ENCODE results near the gene RAMP1. TPM values are rescaled to one million over a fixed set of nuclear protein-coding genes. Genes with fewer than 3 reads are reported as not detected.

RAMP1 gene
- total RNA-seq, 6 donors from 2014 or later = 3.4 to 14.4 (median 9.9) TPM

DNA sequence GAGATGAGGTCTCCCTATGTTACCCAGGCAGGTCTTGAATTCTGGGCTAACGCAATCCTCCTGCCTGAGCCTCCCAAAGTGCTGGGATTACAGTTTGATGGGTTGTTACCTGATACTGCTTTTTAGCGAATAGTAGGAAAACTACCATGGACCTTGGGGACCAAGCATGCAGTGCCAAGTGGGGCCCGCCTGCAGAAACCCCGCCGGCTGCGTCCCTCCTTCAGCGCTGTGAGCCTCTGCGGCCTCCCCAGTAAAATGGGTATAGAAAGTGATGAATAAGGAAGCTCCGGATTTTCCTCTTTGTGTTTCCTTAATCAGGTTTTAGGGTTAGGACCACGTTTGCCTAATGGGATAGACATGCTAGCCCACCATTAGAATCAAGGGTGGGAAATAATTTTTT is 30.4 kb downstream of the RAMP1 start:
- no peak for ATAC-seq (ENCODE audit: low FRiP score in 2 of 2)

DNA sequence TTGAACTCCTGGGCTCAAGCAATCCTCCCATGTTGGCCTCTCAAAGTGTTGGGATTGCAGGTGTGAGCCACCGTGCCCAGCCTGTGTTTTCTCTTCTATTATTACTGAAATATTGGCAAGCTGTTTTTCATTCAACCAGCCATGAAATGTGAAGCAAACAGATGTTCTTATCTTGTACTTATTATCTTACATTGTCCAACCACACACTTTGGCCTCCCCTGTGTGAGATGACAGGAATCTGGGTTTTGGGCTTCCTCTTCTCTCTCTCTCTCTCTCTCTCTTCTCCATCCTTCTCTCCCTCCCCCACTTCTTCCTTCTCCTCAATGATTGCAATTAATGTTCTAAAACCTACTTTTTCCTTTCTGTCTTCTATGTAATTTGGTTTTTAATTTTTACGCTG is 33.1 kb downstream of the RAMP1 start:
- Histone ChIP-seq H3K9me3 (no peaks in the 10 kb centered on the region), H3K4me1 (peaks cover 0 to 13% (median 1%) of the 10 kb centered on the region in 4 donors), H3K27me3 (no peaks in the 10 kb centered on the region), H3K4me3 (no peak overlapping the region), H3K27ac (no peak overlapping the region), H3K36me3 (no peaks in the 10 kb centered on the region)
- ATAC-seq (ENCODE audit: low FRiP score in 2 of 2) (no peak), DNase-seq (no peak)
- WGBS, 2 donors = 60 to 71% methylated on average over 2 of the region's 2 CpGs
- TF ChIP-seq POLR2A (IDR thresholded peaks at IDR 0.05) = no peak
- TF ChIP-seq, protein P1, sequence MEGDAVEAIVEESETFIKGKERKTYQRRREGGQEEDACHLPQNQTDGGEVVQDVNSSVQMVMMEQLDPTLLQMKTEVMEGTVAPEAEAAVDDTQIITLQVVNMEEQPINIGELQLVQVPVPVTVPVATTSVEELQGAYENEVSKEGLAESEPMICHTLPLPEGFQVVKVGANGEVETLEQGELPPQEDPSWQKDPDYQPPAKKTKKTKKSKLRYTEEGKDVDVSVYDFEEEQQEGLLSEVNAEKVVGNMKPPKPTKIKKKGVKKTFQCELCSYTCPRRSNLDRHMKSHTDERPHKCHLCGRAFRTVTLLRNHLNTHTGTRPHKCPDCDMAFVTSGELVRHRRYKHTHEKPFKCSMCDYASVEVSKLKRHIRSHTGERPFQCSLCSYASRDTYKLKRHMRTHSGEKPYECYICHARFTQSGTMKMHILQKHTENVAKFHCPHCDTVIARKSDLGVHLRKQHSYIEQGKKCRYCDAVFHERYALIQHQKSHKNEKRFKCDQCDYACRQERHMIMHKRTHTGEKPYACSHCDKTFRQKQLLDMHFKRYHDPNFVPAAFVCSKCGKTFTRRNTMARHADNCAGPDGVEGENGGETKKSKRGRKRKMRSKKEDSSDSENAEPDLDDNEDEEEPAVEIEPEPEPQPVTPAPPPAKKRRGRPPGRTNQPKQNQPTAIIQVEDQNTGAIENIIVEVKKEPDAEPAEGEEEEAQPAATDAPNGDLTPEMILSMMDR (IDR thresholded peaks at IDR 0.05) = no peak
- TF ChIP-seq POLR2AphosphoS5 (IDR thresholded peaks at IDR 0.05) = no peak
- TF ChIP-seq EP300 (IDR thresholded peaks at IDR 0.05) = no peak

More for the DNA sequence above, 30.4 kb downstream of the RAMP1 start:
- 96% methylated on average over 10 of the region's 10 CpGs for WGBS, 2 donors
- Histone ChIP-seq H3K36me3 (no peaks in the 10 kb centered on the region), H3K4me3 (no peak overlapping the region), H3K4me1 (peaks cover 0 to 13% (median 5%) of the 10 kb centered on the region in 4 donors), H3K27ac (no peak overlapping the region), H3K9me3 (no peaks in the 10 kb centered on the region), H3K27me3 (no peaks in the 10 kb centered on the region)
- TF ChIP-seq, protein P1 (IDR thresholded peaks at IDR 0.05) = no peak
- TF ChIP-seq POLR2A (IDR thresholded peaks at IDR 0.05) (no peak), EP300 (IDR thresholded peaks at IDR 0.05) (no peak), POLR2AphosphoS5 (IDR thresholded peaks at IDR 0.05) (no peak)
- DNase-seq = no peak

GRCh38 chr2:237892984-237893595 is 33.7 kb downstream of the RAMP1 start:
- Histone ChIP-seq H3K4me1 (peaks cover 0 to 10% (median 2%) of the 10 kb centered on the region in 4 donors), H3K36me3 (no peaks in the 10 kb centered on the region), H3K27me3 (no peaks in the 10 kb centered on the region), H3K27ac (no peak overlapping the region), H3K4me3 (no peak overlapping the region), H3K9me3 (no peaks in the 10 kb centered on the region)
- no peak for TF ChIP-seq EP300 (IDR thresholded peaks at IDR 0.05)
- DNase-seq (no peak), ATAC-seq (ENCODE audit: low FRiP score in 2 of 2) (no peak)
- WGBS, 2 donors = 48% methylated on average over 9 of the region's 9 CpGs

- DNase-seq (no peak), ATAC-seq (ENCODE audit: low FRiP score in 2 of 2) (no peak)
- Histone ChIP-seq H3K4me1 (peaks cover 8 to 13% (median 11%) of the 10 kb centered on the region in 4 donors), H3K27ac (peak overlapping the region in 1 of 4 donors; percentile 30), H3K4me3 (no peak overlapping the region), H3K36me3 (no peaks in the 10 kb centered on the region), H3K27me3 (no peaks in the 10 kb centered on the region), H3K9me3 (no peaks in the 10 kb centered on the region)
- 92 to 94% methylated on average over 10 to 11 of the region's 15 CpGs for WGBS, 2 donors
- TF ChIP-seq POLR2A (IDR thresholded peaks at IDR 0.05) = no peak
- no peak for TF ChIP-seq POLR2AphosphoS5 (IDR thresholded peaks at IDR 0.05)
- TF ChIP-seq, protein P1 (IDR thresholded peaks at IDR 0.05) = no peak
- TF ChIP-seq EP300 (IDR thresholded peaks at IDR 0.05) = no peak
These were observed 35.1 kb downstream of the RAMP1 start for GRCh38 chr2:237894396-237894979.

DNA sequence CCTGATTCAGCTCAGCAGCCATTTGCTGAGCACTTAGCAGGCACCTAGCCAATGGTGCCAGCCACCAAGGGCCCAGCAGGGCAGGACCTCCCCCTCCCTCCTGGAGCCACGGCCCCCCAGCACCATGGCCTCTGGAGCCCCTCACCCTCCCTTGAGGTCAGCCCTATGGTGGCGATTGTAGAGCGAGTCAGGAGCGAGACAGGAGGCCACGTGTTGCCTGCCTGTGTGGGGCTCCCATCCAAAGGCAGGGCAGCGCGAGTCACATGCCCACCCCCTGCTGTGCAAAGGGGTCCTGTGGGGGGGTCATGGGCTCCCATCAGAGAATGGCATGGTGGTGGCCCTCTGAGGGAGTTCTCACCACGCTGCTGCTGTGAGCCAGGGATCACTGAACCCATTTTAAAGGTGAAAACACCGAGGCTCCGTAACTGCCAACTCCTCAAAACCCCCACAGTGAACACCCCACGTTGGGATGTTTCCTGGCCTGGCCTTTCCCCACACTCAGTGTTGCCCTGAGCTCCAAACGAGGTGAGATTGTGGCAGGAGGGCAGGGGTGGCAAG is 35.6 kb downstream of the RAMP1 start:
- DNase-seq = no peak
- Histone ChIP-seq H3K27ac (peak overlapping the region in 1 of 4 donors; percentile 30), H3K27me3 (no peaks in the 10 kb centered on the region), H3K4me3 (no peak overlapping the region), H3K4me1 (peaks cover 8 to 13% (median 11%) of the 10 kb centered on the region in 4 donors), H3K9me3 (no peaks in the 10 kb centered on the region), H3K36me3 (no peaks in the 10 kb centered on the region)
- ATAC-seq (ENCODE audit: low FRiP score in 2 of 2) = no peak
- WGBS, 2 donors = 57 to 92% methylated on average over 1 to 11 of the region's 12 CpGs
- TF ChIP-seq, protein P1 (IDR thresholded peaks at IDR 0.05) = no peak
- TF ChIP-seq POLR2AphosphoS5 (IDR thresholded peaks at IDR 0.05) (no peak), POLR2A (IDR thresholded peaks at IDR 0.05) (no peak), EP300 (IDR thresholded peaks at IDR 0.05) (no peak)
